ENCODE results near the gene BAG3.
A peak's percentile ranks its signal among the peaks of the same experiment; 100 is the strongest.

DNA sequence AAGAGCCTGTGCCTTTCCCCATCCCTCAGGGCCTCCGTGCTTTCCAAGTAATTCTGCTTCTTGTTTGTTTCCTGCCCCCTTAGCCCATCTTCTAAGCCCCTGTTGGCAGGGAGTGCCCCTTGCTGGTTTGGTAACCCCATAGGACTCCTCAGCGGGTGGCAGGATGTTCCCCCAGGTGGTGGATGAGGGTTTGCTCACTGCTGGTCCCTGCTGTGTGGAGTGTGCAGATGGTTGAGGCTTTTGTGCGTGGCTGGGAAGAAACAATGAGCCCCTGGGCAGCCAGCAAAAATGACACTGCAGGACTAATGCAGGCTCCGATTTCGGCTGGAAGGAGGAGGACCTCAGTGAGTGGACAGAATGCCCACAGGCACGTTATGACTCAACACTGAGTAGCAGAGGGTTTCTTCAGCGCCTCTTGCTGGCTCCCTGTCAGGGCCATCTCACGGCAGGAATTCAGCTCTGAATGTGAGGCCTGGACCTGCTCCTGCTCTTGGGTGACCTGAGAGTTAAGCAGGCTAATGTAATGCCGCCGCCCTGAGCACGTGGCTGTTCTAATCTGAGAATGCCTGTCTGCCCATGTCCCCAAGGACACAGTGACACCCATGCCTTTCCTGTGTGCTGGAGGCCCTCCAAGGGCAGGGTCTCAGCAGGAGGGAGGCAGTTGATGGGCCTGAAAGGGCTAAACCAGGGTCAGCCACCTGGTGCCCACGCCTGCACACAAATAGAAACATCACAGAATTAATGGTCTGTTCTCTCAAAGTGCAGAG lies 16.6 kb downstream of the BAG3 start:
- TF ChIP-seq FOS (IDR thresholded peaks at IDR 0.05; ENCODE audit: low read depth, low read length) (peak; percentile 91), POLR2A (IDR thresholded peaks at IDR 0.05; ENCODE audit: low read depth, low read length) (0 out of 2 replicates have a peak, but pooled peaks have one; percentile 37), RCOR1 (IDR thresholded peaks at IDR 0.05; ENCODE audit: insufficient replicate concordance, low read length) (no peak), MXI1 (IDR thresholded peaks at IDR 0.05; ENCODE audit: borderline replicate concordance, low read depth, low read length) (peak; percentile 77; the same call in 1 of the 2 replicates), BHLHE40 (IDR thresholded peaks at IDR 0.05; ENCODE audit: low read depth, low read length) (peak; percentile 54; the same call in 1 of the 2 replicates), MAFK (IDR thresholded peaks at IDR 0.05; ENCODE audit: low read depth, low read length) (peak; percentile 64), MAZ (IDR thresholded peaks at IDR 0.05; ENCODE audit: borderline replicate concordance, low read depth, low read length) (peak; percentile 53; the same call in 1 of the 2 replicates)
- TF ChIP-seq, protein P1, sequence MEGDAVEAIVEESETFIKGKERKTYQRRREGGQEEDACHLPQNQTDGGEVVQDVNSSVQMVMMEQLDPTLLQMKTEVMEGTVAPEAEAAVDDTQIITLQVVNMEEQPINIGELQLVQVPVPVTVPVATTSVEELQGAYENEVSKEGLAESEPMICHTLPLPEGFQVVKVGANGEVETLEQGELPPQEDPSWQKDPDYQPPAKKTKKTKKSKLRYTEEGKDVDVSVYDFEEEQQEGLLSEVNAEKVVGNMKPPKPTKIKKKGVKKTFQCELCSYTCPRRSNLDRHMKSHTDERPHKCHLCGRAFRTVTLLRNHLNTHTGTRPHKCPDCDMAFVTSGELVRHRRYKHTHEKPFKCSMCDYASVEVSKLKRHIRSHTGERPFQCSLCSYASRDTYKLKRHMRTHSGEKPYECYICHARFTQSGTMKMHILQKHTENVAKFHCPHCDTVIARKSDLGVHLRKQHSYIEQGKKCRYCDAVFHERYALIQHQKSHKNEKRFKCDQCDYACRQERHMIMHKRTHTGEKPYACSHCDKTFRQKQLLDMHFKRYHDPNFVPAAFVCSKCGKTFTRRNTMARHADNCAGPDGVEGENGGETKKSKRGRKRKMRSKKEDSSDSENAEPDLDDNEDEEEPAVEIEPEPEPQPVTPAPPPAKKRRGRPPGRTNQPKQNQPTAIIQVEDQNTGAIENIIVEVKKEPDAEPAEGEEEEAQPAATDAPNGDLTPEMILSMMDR (conservative IDR thresholded peaks at IDR 0.05; ENCODE audit: low read depth, low read length), result peak; percentile 23; the same call in 1 of the 2 replicates
- TF ChIP-seq, protein P2, sequence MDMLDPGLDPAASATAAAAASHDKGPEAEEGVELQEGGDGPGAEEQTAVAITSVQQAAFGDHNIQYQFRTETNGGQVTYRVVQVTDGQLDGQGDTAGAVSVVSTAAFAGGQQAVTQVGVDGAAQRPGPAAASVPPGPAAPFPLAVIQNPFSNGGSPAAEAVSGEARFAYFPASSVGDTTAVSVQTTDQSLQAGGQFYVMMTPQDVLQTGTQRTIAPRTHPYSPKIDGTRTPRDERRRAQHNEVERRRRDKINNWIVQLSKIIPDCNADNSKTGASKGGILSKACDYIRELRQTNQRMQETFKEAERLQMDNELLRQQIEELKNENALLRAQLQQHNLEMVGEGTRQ (IDR thresholded peaks at IDR 0.05; ENCODE audit: low read depth, low read length), result no peak
